ENCODE results near the gene POT1. TPM values are rescaled to one million over a fixed set of nuclear protein-coding genes. Genes with fewer than 3 reads are reported as not detected.

POT1 gene
- polyA plus RNA-seq, 4 donors: 3.1 to 15.3 (median 5.2) TPM

Other genes starting within 250 kb of the POT1 start
- gene GPR37, start 164.0 kb downstream of the POT1 start, polyA plus RNA-seq: 1 to 10 TPM in 1 of 4 donors, under 1 TPM in 1, not detected in 2; 0.40 to 1.4 TPM

Measured in small intestine (tissue), 4 donors.